GM18951 (cell line): ENCODE measurements around the gene CORO7.

Source experiments
- POLR2A ChIP-seq: IDR thresholded peaks from 4 replicates; pipeline ENCODE4 v1.6.1; 2011; ENCODE audit warnings: mild to moderate bottlenecking; ENCODE audit not compliant: insufficient read length, insufficient read depth; ENCODE audit errors: extremely low read depth
- in situ Hi-C: fragments of 300-500 bp; cut with MboI; formaldehyde crosslinking; loops from one replicate; pipeline ENCODE4 v1.12.0; 2022; ENCODE audit warnings: low sequenced_read_pairs, mixed read lengths, inconsistent platforms; ENCODE audit not compliant: unreplicated experiment

Gene CORO7

GRCh38 chr16:4332623-4333307 is 83.6 kb downstream of the CORO7 start:
- in situ Hi-C loops: loop anchor here (5.0 kb wide), 1 partner anchor 45 kb away; no protein-coding TSS in a partner anchor
- no peak for TF ChIP-seq POLR2A

GRCh38 chr16:4332083-4332482 is 84.3 kb downstream of the CORO7 start:
- TF ChIP-seq POLR2A: no peak
- in situ Hi-C loops: loop anchor here (5.0 kb wide), 1 partner anchor 45 kb away; no protein-coding TSS in a partner anchor

GRCh38 chr16:4330277-4330874 is 86.0 kb downstream of the CORO7 start:
- in situ Hi-C loops: loop anchor here (5.0 kb wide), 1 partner anchor 43 kb away; no protein-coding TSS in a partner anchor
- no peak for TF ChIP-seq POLR2A

- no peak for TF ChIP-seq POLR2A
- in situ Hi-C loops: no loop called here
Observed at GRCh38 chr16:4328782-4329775, 87.3 kb downstream of the CORO7 start.

GRCh38 chr16:4328046-4328781 is 88.2 kb downstream of the CORO7 start:
- in situ Hi-C loops: no loop called here
- no peak for TF ChIP-seq POLR2A

GRCh38 chr16:4327386-4328045 is 88.9 kb downstream of the CORO7 start:
- no peak for TF ChIP-seq POLR2A
- in situ Hi-C loops: no loop called here

GRCh38 chr16:4325253-4325758 is 91.1 kb downstream of the CORO7 start:
- in situ Hi-C loops: no loop called here
- no peak for TF ChIP-seq POLR2A

- in situ Hi-C loops: no loop called here
- no peak for TF ChIP-seq POLR2A
Observed at GRCh38 chr16:4324492-4325252, 91.7 kb downstream of the CORO7 start.

GRCh38 chr16:4323845-4324488 is 92.4 kb downstream of the CORO7 start:
- in situ Hi-C loops: no loop called here
- no peak for TF ChIP-seq POLR2A

- TF ChIP-seq POLR2A: no peak
- in situ Hi-C loops: no loop called here
Observed at GRCh38 chr16:4323071-4323844, 93.1 kb downstream of the CORO7 start.
